Frontal cortex (tissue), 4 donors: Measurements from ENCODE around the gene GTF2A1. TPM values are rescaled to one million over a fixed set of nuclear protein-coding genes. Genes with fewer than 3 reads are reported as not detected.
A peak's percentile ranks its signal among the peaks of the same experiment; 100 is the strongest.

Source experiments
- DNase-seq, 2 donors: peaks; one replicate each; pipeline ENCODE4 v3.0.0; 2012; ENCODE audit warnings: low spot score in 2 of 2
- FAIRE-seq: peaks from 2 replicates; lab custom pipeline; 2012; peaks lifted over from hg19 to GRCh38; lab: Jason Lieb, UNC
- total RNA-seq: library from RNA; depleted of rRNA; stranded (reverse); fragments of >200 nt; gene quantifications from one replicate; pipeline ENCODE4 v1.2.3, GENCODE V29; 2014
- donor health status: control.
- donor health status: control.
- donor health status: control.

GTF2A1 gene
- total RNA-seq, 1 donor from 2014 or later = 63.2 TPM

DNA sequence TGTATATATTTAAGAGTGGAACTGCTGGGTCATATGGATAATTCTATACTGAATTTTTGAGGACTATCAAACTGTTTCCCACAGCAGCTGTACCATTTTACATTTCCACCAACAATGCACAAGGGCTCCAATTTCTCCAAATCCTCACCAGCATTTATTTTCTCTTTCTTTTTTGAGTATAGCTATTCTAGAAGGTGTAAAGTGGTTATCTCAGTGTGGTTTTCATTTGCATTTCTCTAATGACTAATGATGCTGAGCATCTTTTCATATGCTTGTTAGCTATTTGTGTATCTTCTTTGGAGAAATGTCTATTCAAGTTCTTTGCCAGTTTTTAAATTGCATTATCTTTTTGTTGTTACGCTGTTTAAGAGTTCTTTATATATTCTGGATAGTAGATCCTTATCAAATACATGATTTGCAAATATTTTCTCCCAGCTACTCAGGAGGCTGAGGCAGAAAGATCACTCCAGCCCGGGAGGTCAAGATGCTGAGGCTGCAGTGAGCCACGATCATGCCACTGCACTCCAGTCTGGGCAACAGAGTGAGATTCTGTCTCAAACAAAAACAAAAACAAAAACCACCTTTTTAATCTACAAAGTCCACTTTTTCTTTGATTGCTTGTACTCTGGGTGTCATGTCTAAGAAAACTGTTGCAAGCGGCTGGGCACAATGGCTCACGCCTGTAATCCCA, 32.8 kb downstream of the GTF2A1 start:
- FAIRE-seq = no peak
- no peak for DNase-seq

DNA sequence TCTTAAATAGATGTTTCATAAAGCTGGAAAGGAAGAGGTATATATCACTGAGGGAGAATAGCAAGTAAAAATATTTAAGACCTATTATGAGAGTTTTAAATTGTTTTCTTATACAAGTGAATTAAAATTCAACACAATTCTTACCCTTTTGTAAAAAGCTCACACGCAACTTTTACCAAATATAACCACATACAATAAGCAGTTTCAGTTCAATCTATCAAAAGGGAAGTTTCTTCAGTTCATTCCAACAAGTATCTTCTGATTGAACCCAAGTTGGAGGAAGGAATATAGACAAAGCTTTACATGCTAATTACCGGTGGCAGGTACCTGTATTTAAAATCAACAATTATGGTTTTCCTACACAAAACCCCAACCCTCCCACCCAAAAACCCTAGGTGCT, 41.1 kb downstream of the GTF2A1 start:
- no peak for FAIRE-seq

GRCh38 chr14:81178063-81178462, 42.7 kb downstream of the GTF2A1 start:
- DNase-seq = no peak
- FAIRE-seq = no peak

More for the DNA sequence above, 41.1 kb downstream of the GTF2A1 start:
- no peak for DNase-seq

- DNase-seq (no peak), FAIRE-seq (no peak)
Observed at GRCh38 chr14:81177225-81177624, 43.5 kb downstream of the GTF2A1 start.

GRCh38 chr14:81176241-81176640, 44.5 kb downstream of the GTF2A1 start:
- FAIRE-seq (no peak), DNase-seq (no peak)

GRCh38 chr14:81172881-81173280, 47.9 kb downstream of the GTF2A1 start:
- FAIRE-seq (no peak), DNase-seq (no peak)

DNA sequence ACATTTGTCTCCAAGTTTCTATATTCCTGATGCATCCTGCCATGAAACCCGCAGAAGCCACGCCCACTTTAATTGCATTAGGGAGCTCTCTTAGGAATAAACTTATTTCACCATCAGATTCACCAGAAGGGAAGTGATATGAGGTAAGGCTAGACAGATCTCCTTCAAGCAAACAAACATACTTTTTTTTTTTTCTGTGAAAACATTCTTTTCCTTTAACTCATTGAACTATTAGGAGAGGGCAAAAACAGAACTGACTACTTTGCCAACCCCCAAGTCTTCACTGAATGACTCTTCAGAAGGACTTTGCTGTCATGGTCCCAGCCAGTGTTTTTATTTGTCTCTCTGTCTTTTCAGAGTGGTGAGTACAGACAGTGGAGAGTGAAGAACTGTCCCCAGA, 48.4 kb downstream of the GTF2A1 start:
- no peak for DNase-seq
- no peak for FAIRE-seq

DNA sequence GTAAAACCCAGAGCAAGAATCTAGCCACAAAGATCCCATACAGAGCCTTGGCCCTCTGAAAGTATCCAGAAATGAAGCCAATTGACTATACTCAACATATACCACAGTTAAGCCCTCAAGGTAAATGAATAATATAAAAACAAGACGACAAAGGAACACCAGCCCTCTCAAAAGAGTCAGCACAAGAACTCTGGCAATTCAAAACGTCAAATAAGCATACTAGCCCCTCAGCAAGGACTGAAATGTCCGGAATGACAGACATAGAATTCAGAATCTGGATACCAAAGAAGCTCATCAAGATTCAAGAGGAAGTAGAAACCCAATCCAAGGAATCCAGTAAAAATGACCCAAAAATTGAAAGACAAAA, 49.9 kb downstream of the GTF2A1 start:
- no peak for FAIRE-seq
- no peak for DNase-seq

DNA sequence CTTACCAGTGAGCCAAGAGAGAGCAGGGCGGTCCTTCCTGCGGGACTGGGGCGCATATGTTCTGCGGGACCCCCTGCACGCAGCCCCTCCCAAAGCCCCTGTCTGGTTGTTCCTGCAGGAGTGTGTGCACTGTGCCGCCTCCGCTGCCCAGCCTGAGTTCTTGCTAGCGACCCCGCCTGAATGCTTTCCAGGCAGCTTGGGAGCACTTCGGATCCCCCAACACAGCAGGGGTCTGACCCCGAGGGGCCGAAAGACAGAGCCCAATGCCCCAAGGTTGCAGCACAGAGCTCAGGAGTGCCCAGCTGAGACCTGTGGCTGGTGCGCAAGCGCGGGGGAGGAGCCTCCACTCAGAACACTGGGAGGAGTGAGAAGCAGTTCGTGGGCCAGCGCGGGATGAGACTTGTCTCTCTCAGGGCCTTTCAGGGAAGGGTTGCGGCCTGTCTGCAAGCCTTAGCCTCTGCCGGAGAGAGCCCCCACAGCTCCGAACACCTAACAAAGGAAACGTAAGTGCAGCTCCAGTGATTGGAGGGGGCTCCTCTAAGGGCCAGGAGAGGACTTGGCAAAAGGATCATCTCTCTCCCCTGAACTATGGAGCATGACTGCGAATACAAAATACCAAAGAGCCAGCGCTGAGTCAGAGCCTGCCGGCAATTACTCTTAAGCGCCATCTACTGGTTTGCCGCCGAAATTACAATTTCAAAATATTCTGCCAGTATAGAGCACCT, 50.5 kb downstream of the GTF2A1 start:
- DNase-seq (peak; percentile 41 to 73), FAIRE-seq (no peak)

- FAIRE-seq = no peak
Observed at GRCh38 chr14:81169711-81170103, 51.1 kb downstream of the GTF2A1 start.

DNA sequence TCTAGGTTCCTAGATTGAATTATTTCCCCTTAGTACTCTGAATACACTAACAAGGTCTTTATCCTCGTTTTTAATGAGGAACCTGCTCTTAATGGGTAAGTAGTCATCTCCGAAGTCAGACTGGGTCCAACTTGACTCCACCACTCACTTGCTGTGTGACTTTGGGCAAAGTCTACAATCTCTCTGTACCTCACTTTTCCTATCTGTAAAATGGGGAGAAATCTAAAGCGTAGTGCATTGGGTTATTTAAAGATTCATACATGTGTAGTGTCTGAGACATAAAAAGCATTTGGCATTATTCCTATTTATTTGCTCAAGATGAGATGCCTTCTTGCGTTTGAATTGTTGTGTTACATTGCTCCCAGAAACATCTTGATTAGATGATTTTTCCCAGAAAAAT, 51.5 kb downstream of the GTF2A1 start:
- FAIRE-seq = no peak
- DNase-seq = no peak

More at GRCh38 chr14:81169711-81170103, 51.1 kb downstream of the GTF2A1 start:
- DNase-seq = peak in 1 of 2 donors; percentile 14

DNA sequence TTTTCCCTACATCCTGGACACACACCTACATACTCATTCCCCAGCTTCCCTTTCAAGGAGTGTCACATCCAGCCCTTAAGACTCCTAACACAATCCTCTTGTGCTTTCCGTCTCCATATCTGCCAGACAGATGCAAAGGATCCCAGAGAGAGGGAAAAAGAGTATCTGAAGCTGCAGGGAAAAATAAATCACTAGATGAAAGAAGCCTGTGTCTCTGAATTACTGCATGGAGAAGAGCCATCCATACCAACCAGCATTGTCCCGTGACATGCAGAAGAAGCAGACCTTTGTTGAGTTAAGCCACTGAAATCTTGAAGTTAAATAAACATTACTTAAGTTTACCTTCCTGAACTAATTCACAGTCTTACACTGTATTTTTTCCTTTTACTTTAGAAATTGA, 54.6 kb downstream of the GTF2A1 start:
- DNase-seq = no peak
- no peak for FAIRE-seq

- DNase-seq (no peak), FAIRE-seq (no peak)
Observed at GRCh38 chr14:81165188-81165587, 55.6 kb downstream of the GTF2A1 start.

DNA sequence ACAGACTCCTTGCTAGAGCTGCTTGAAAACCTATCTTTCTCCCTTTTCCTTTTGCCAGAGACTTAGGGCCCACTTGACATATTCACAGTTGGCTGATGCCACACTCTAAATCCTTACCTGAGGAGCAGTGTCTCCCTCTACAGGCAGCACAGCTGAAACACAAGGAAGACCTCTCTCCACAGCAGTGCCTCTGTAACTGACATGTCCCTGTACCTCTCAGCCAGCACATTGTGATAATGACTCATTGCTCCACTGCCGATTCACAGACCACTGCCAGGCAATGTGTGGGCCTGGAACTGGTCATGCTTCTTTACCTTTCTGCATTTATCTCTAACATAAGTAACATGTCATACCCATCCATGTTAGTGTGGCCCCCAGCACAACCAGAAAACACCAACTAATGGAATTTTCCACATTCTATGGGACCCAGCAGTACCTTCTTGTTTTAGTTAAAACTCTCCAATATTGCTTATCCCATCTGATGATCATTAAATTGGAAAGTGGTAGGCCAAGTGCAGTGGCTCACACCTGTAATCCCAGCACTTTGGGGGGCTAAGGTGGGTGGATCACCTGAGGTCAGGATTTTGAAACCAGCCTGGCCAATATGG, 56.5 kb downstream of the GTF2A1 start:
- peak in 1 of 2 donors; percentile 21 for DNase-seq
- no peak for FAIRE-seq

- DNase-seq = no peak
- FAIRE-seq = no peak
Observed at GRCh38 chr14:81162941-81163340, 57.8 kb downstream of the GTF2A1 start.

DNA sequence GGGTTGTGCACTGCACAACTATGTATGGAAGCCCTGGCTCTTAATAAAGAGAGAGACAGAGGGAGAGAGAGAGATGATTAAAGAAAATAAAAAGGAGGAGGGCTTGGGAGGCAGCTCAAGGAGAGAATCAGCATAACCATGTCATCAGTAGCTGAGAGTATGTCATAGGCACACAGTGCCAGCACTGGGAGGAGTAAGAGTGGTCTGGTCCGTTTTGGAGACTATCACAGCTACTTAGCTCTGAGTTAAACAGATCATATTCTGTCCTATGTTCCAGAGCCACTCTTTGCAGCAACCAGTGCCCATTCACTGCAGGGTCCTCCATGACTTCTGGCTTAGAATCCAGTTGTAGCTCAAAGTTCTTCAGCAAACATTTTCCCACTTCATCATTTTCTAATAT, 59.0 kb downstream of the GTF2A1 start:
- FAIRE-seq (no peak), DNase-seq (no peak)

DNA sequence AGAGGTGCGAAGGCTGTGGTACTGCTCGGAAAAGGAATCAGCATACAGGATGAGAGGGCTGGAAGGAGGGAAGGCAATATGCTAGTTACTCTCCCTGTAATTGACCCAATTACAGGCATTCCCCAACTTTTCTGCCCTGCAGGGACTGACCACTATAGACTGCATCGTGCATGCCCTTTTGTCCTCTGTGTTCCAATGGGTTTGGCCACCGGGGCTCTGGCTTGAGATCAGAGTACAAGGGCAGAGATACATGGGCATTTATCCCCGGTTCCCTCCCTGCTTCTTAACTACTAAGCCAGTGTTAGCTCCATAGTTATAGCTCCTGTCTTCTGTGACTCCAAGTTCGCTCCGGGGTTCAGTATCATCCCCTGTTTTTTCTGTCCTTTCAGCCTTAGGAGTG, 59.7 kb downstream of the GTF2A1 start:
- no peak for FAIRE-seq
- DNase-seq = no peak

DNA sequence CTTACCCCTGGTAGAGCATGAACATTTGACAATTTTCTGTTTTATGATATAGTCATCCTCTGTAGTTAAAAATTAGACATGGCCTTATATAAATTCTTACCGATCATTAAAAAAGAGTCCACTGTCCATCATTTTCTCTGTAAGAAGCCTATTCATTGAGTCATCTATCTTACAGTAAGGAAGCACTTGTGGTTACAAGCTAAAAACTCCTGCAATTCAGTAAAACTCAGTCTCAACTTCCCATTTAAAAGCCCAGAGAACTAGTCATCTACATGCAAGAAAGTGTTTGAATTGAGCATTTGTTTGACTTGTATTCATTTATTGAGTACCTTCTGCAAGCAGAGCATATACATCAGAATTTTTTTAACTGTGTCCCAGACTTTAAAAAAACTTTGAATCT, 63.3 kb downstream of the GTF2A1 start:
- FAIRE-seq (no peak), DNase-seq (no peak)

GRCh38 chr14:81153187-81153586, 67.6 kb downstream of the GTF2A1 start:
- FAIRE-seq = no peak
- no peak for DNase-seq

DNA sequence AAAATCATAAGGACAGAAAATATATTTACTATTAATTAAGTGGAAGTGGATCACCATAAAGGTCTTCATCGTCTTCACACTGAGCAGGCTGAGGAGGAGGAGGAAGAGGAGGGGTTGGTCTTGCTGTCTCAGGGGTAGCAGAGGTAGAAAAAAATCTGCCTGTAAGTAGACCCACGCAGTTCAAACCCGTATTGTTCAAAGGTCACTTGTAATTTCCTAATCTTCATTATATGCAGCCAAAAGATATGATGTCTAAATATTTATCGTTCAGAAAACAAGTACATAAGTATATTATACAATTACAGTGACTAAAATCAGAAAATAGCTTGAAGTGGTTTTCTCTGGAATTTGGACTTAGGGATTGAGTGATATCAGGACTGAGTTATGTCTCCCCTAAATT, 72.1 kb downstream of the GTF2A1 start:
- FAIRE-seq (no peak), DNase-seq (no peak)
